Sigmoid colon (tissue), 7 donors: Measurements from ENCODE around the gene CAMK1D. TPM values are rescaled to one million over a fixed set of nuclear protein-coding genes. Genes with fewer than 3 reads are reported as not detected.
A peak's percentile ranks its signal among the peaks of the same experiment; 100 is the strongest.
"Not testable (repeated sequence)": the region's sequence is repeated elsewhere in the genome, so short reads cannot be mapped to it uniquely, and the experiment has no call there.

ENCODE experiments used
- DNase-seq: peaks from one replicate; pipeline ENCODE4 v3.0.0-alpha.2; 2019
- H3K27ac ChIP-seq, 4 donors: fragments of 200-600 bp; sonication (generic); one replicate each; pipeline ENCODE4 v1.5.1; 2016 to 2019; ENCODE audit warnings: mild to moderate bottlenecking in 1 of 4
- H3K27me3 ChIP-seq, 3 donors: fragments of 200-600 bp; sonication (generic); one replicate each; pipeline ENCODE4 v1.5.1; 2019; ENCODE audit warnings: mild to moderate bottlenecking in 1 of 3
- H3K36me3 ChIP-seq, 4 donors: fragments of 200-600 bp; sonication (generic); one replicate each; pipeline ENCODE4 v1.5.1; 2016 to 2019
- H3K4me1 ChIP-seq, 4 donors: fragments of 200-600 bp; sonication (generic); one replicate each; pipeline ENCODE4 v1.5.1; 2017 to 2019
- H3K4me3 ChIP-seq, 4 donors: fragments of 200-600 bp; sonication (generic); one replicate each; pipeline ENCODE4 v1.5.1; 2017 to 2019; ENCODE audit warnings: mild to moderate bottlenecking in 2 of 4, moderate library complexity in 1 of 4
- H3K9me3 ChIP-seq, 4 donors: fragments of 200-600 bp in 3 of 4; sonication (generic) in 3 of 4; one replicate each; pipeline versions ENCODE4 v1.5.1 to v1.6.1; 2013 to 2019
- CTCF ChIP-seq, 4 experiments: fragments of 450-650 bp in 3 of 4; fragments of 200-600 bp in 1 of 4; IDR thresholded peaks; one replicate each; pipeline ENCODE4 v1.5.1; 2016 to 2019; ENCODE audit warnings: antibody characterized with exemption in 4 of 4, mild to moderate bottlenecking in 3 of 4, moderate library complexity in 2 of 4
- EP300 ChIP-seq, 4 donors: sonication (generic); formaldehyde crosslinking; IDR thresholded peaks; one replicate each; pipeline ENCODE4 v1.6.1; 2017; ENCODE audit warnings: antibody characterized with exemption in 4 of 4
- POLR2A ChIP-seq, 2 donors: fragments of 450-650 bp; IDR thresholded peaks; one replicate each; pipeline ENCODE4 v1.6.1; 2016; ENCODE audit warnings: antibody characterized with exemption in 2 of 2, mild to moderate bottlenecking in 2 of 2, moderate library complexity in 2 of 2
- POLR2AphosphoS5 ChIP-seq, 4 donors: sonication (generic); formaldehyde crosslinking; IDR thresholded peaks; one replicate each; pipeline ENCODE4 v1.6.1; 2017; ENCODE audit warnings: antibody characterized with exemption in 4 of 4
- WGBS, 2 donors: extraction: QIAGEN DNeasy Blood & Tissue Kit; methylation state at CpG; one replicate each; pipeline ENCODE4 v1.1.7; 2013; 5-methylcytosine and 5-hydroxymethylcytosine counted together
- intact Hi-C: fragments of 100-400 bp; cut with DNase I; formaldehyde crosslinking; loops from one replicate; pipeline ENCODE4 v1.15.1; 2023
- polyA plus RNA-seq, 3 donors: library from polyadenylated mRNA; stranded (reverse); fragments of 200-250 nt; gene quantifications; one replicate each; pipeline ENCODE4 v1.2.3, GENCODE V29; 2013
- total RNA-seq, 4 donors: library from RNA; depleted of rRNA; stranded (reverse); fragments of >200 nt; gene quantifications; one replicate each; pipeline ENCODE4 v1.1.0, GENCODE V29; 2016
- donor health status: healthy with polysubstance abuse.
- donor health status: Bipolar disorder and iron deficiency.
- donor health status: healthy.

CAMK1D gene
- total and polyA plus RNA-seq, 7 donors, result 7.2 to 11.5 (median 8.6) TPM

DNA sequence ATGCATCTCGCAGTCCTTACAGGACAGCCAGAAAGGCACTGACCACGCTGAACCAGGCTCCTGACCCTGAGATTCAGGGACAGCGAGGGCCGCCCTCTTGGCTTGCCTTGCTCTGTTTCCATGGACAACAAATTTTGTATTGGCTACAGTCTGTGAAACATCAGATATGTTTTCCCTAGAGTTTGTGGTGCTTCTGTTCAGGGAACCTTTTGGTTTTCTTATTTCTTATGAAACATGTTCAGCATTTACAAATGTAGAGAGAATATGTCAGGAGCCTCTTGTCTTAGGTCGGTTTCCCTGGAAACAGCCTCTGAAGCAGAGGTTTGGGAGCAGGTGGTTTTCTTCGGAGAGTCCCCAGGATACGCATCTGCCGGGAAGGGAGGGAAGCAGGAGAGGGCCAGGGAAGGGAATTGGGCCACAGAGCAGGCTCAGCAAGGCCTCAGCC, 392.0 kb downstream of the CAMK1D start:
- Histone ChIP-seq H3K4me3 (no peak overlapping the region), H3K9me3 (no peaks in the 10 kb centered on the region), H3K27ac (peak overlapping the region; percentile 46 to 69 (median 60)), H3K27me3 (no peaks in the 10 kb centered on the region), H3K4me1 (peaks cover 0 to 14% (median 0%) of the 10 kb centered on the region in 4 donors), H3K36me3 (no peaks in the 10 kb centered on the region)
- TF ChIP-seq POLR2A (IDR thresholded peaks at IDR 0.05) (no peak), POLR2AphosphoS5 (IDR thresholded peaks at IDR 0.05) (peak in 2 of 4 donors; percentile 17 to 28), CTCF (IDR thresholded peaks at IDR 0.05) (no peak), EP300 (IDR thresholded peaks at IDR 0.05) (no peak)
- intact Hi-C loops, result no loop called here
- peak; percentile 85 for DNase-seq
- WGBS, 2 donors, result 85 to 88% methylated on average over 8 of the region's 8 CpGs

DNA sequence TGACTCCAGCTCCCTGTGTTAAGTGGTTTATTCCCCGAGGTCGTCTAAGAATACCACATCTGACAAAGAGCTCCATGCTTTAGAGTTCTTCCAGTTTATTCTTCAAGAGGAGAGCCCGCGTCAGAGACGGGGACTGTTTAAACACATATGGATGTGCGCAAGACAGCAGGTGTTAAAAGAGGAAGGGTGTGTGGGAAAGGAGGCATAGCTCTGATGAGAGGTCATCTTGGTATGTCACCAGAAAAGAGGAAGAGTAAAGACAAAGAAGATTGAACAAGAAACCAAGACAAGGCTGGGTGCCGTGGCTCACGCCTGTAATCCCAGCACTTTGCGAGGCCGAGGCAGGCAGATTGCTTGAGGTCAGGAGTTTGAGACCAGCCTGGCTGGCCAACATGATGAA, 393.4 kb downstream of the CAMK1D start:
- Histone ChIP-seq H3K4me3 (no peak overlapping the region), H3K27me3 (no peaks in the 10 kb centered on the region), H3K27ac (peak overlapping the region in 3 of 4 donors; percentile 38 to 69 (median 41)), H3K36me3 (no peaks in the 10 kb centered on the region), H3K4me1 (peaks cover 0 to 14% (median 0%) of the 10 kb centered on the region in 4 donors), H3K9me3 (no peaks in the 10 kb centered on the region)
- TF ChIP-seq CTCF (IDR thresholded peaks at IDR 0.05), result no peak
- TF ChIP-seq POLR2A (IDR thresholded peaks at IDR 0.05), result no peak
- TF ChIP-seq POLR2AphosphoS5 (IDR thresholded peaks at IDR 0.05), result no peak
- no peak for TF ChIP-seq EP300 (IDR thresholded peaks at IDR 0.05)
- DNase-seq, result no peak
- intact Hi-C loops, result no loop called here
- 76 to 93% methylated on average over 10 of the region's 10 CpGs for WGBS, 2 donors

- intact Hi-C loops, H3K27me3 ChIP-seq, H3K9me3 ChIP-seq, H3K36me3 ChIP-seq, DNase-seq, H3K4me3 ChIP-seq: not testable (repeated sequence)
- 77 to 80% methylated on average over 3 of the region's 3 CpGs for WGBS, 2 donors
- Histone ChIP-seq H3K27ac (peak overlapping the region in 1 of 4 donors; percentile 41), H3K4me1 (peaks cover 0 to 14% (median 0%) of the 10 kb centered on the region in 4 donors)
Observed at GRCh38 chr10:12743466-12743865, 394.1 kb downstream of the CAMK1D start.

- TF ChIP-seq POLR2AphosphoS5 (IDR thresholded peaks at IDR 0.05), result no peak
- TF ChIP-seq POLR2A (IDR thresholded peaks at IDR 0.05), result no peak
- no peak for TF ChIP-seq EP300 (IDR thresholded peaks at IDR 0.05)
- TF ChIP-seq CTCF (IDR thresholded peaks at IDR 0.05), result no peak
- H3K4me3 ChIP-seq, result no peak overlapping the region
- H3K36me3 ChIP-seq, result no peaks in the 10 kb centered on the region
- no peak overlapping the region for H3K27ac ChIP-seq
- no peak for DNase-seq
- no peaks in the 10 kb centered on the region for H3K9me3 ChIP-seq
- intact Hi-C loops, result no loop called here
- no peaks in the 10 kb centered on the region for H3K27me3 ChIP-seq
- 90 to 96% methylated on average over 4 of the region's 4 CpGs for WGBS, 2 donors
- peaks cover 0 to 14% (median 0%) of the 10 kb centered on the region in 4 donors for H3K4me1 ChIP-seq
Observed at GRCh38 chr10:12743941-12744340, 394.6 kb downstream of the CAMK1D start.

GRCh38 chr10:12748186-12748585, 398.8 kb downstream of the CAMK1D start:
- Histone ChIP-seq H3K4me1 (no peaks in the 10 kb centered on the region), H3K27me3 (no peaks in the 10 kb centered on the region), H3K9me3 (no peaks in the 10 kb centered on the region), H3K36me3 (no peaks in the 10 kb centered on the region), H3K27ac (no peak overlapping the region), H3K4me3 (no peak overlapping the region)
- intact Hi-C loops, result loop anchor here (5.0 kb wide), 1 partner anchor 34 kb away; no protein-coding TSS in a partner anchor
- WGBS, 2 donors, result 74 to 91% methylated on average over 4 of the region's 4 CpGs
- DNase-seq, result no peak
- TF ChIP-seq CTCF (IDR thresholded peaks at IDR 0.05) (no peak), EP300 (IDR thresholded peaks at IDR 0.05) (no peak), POLR2AphosphoS5 (IDR thresholded peaks at IDR 0.05) (no peak), POLR2A (IDR thresholded peaks at IDR 0.05) (no peak)
